GM12864 (cell line): ENCODE measurements around the gene OR14C36.
"Not testable (repeated sequence)": the region's sequence is repeated elsewhere in the genome, so short reads cannot be mapped to it uniquely, and the experiment has no call there.

Source experiments
- DNase-seq: peaks from one replicate; pipeline ENCODE4 v3.0.0-alpha.2; 2011; ENCODE audit warnings: low read depth
- H3K4me3 ChIP-seq: 2 replicates; pipeline ENCODE4 v1.5.1; 2011; ENCODE audit warnings: mild to moderate bottlenecking, low read depth, low read length, control low read depth
- TF ChIP-seq, protein P1 (sequence below): IDR thresholded peaks from 2 replicates; pipeline ENCODE4 v1.5.1; 2011; ENCODE audit warnings: low read depth, mild to moderate bottlenecking, moderate library complexity, low read length, control low read depth, inconsistent platforms; ENCODE audit errors: missing control alignments

OR14C36 gene, protein sequence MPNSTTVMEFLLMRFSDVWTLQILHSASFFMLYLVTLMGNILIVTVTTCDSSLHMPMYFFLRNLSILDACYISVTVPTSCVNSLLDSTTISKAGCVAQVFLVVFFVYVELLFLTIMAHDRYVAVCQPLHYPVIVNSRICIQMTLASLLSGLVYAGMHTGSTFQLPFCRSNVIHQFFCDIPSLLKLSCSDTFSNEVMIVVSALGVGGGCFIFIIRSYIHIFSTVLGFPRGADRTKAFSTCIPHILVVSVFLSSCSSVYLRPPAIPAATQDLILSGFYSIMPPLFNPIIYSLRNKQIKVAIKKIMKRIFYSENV

DNA sequence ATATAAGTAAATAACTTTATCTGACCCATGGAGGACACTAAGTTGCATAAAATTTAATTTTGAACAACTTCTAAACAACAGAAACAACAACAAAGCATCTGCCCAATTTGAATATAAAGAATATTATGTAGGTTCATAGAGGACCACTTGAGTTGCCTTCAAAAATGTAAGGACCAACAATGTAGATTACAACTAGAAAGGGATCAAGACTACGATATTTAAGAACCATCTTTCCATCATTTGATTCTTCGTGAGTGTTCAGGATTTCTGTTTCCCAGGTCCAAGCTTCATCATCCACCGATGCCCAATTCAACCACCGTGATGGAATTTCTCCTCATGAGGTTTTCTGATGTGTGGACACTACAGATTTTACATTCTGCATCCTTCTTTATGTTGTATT lies at the start of gene OR14C36:
Gene OR14C36, plus strand, starts transcription at position 301 of the 400 bp plus-strand sequence. Its CDS starts 0 bp downstream, at position 301.
- TF ChIP-seq, protein P1, sequence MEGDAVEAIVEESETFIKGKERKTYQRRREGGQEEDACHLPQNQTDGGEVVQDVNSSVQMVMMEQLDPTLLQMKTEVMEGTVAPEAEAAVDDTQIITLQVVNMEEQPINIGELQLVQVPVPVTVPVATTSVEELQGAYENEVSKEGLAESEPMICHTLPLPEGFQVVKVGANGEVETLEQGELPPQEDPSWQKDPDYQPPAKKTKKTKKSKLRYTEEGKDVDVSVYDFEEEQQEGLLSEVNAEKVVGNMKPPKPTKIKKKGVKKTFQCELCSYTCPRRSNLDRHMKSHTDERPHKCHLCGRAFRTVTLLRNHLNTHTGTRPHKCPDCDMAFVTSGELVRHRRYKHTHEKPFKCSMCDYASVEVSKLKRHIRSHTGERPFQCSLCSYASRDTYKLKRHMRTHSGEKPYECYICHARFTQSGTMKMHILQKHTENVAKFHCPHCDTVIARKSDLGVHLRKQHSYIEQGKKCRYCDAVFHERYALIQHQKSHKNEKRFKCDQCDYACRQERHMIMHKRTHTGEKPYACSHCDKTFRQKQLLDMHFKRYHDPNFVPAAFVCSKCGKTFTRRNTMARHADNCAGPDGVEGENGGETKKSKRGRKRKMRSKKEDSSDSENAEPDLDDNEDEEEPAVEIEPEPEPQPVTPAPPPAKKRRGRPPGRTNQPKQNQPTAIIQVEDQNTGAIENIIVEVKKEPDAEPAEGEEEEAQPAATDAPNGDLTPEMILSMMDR = no peak
- no peak for DNase-seq
- H3K4me3 ChIP-seq = no peak within 1 kb of the TSS

DNA sequence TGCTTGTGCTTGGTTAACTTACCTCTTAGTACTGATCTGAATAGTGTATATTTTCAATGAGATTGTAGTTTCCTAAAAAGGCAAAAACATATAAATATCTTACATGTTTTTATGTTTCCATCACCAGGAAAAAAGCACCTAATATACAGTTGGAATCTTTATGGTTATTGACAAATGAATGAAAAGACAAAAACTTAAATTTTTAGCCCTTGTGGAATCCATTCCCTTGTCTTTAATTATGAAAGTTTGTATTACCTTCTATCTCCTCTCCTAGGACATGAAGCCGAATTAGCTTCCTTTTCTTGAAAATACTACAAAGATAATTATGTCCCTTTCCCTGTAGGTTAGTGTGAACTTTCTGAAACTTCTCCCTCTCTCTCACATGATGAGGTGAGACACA lies 45.3 kb upstream of the OR14C36 start, which contains the start of gene OR2T12:
Gene OR2T12, minus strand, starts transcription at position 101 of the 400 bp plus-strand sequence. CDS start 7,846 bp downstream, outside the sequence.
- TF ChIP-seq, protein P1 = no peak
- no peak for DNase-seq
- no peak within 1 kb of the TSS for H3K4me3 ChIP-seq

DNA sequence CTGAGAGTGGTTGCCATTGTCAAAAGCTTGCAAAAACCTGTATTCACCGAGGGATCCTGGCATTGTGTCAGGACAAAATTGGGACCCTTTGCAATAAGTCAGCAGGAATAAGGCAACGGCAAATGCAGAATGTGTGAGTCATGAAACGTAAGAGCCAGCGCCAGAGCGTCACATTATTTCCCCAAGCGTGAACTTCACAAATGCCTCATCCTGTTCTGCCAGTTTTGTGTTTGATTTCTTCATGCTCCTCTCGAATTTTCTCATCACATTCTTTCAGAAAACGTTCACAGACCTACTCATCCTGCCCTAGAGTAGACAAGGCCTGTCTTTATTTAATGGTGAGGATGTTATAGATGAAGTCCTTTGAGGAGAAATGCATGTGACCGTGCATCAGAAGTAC lies 42.9 kb upstream of the OR14C36 start:
- DNase-seq, H3K4me3 ChIP-seq: not testable (repeated sequence)

DNA sequence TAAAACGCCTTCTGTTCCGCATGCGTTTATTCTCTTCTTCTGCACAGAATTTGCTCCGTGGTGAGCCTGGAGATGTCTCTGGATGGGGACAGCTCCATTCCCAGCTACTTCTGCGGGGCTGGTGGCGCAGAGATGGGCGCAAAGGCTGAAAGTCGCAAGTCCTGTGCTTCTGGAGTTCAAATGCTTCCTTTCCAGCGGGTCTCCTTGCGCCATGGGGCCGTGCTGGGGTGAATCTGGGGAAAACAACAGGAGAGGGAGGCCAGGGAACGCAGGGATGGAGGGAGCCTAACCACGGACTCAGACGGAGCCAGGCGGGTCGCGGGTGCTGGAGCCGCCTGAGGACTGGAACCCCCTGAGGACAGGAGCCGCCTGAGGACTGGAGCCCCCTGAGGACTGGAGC lies 42.5 kb upstream of the OR14C36 start:
- no peak for DNase-seq
- TF ChIP-seq, protein P1 = no peak
- H3K4me3 ChIP-seq = no peak overlapping the region

DNA sequence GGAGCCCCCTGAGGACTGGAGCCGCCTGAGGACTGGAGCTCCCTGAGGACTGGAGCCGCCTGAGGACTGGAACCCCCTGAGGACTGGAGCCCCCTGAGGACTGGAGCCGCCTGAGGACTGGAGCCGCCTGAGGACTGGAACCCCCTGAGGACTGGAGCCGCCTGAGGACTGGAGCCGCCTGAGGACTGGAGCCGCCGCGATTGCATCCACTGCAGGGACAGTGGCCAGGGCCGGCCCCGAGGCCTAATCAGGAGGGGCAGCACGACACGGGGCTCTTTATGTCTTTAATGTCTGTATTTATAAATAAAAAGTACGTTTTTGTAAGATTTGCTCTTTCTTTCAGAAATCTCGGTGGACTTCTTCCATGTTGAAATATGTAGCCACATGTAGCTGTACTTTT lies 41.8 kb upstream of the OR14C36 start:
- H3K4me3 ChIP-seq, DNase-seq: not testable (repeated sequence)

DNA sequence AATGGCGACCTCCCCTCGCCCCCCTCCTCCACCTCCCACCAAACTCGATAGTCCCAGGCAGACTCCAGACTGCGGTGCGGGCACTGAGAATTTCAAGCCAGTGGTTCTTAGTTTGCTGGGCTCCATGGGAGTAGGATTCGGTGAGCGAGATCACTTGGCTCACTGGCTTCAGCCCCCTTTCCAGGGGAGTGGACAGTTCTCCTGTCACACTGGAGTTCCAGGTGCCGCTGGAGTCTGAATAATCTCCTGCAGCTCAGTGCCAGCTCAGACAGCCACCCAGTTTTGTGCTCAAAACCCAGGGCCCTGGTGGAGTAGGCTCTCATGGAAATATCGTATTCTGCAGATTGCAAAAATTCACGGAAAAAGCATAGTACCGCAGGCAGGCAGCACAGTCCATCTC lies 31.8 kb upstream of the OR14C36 start:
- no peak overlapping the region for H3K4me3 ChIP-seq
- DNase-seq = no peak
- TF ChIP-seq, protein P1 = no peak

DNA sequence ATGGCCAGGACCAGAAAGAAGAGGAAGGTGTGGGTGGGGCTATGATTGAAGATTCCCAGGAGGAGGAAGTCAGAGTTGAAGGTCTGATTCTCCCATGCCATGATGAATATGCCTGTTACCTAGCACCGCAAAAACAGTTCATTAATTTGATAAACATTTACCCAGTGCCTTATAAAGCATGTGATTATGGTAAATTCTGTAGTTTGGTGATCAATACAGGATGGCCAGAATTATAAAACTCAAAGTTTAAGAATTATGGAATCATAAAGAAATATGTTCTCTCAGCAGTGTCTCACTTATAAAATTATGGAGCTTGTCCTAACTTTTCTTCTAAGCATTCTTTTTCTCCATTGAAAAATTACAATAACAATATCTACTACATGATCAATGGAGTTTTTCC lies 24.1 kb upstream of the OR14C36 start, which contains the start of gene OR2M7:
Gene OR2M7, minus strand, starts transcription at position 101 of the 400 bp plus-strand sequence. Its CDS starts 0 bp downstream, at position 101.
- TF ChIP-seq, protein P1 = no peak
- no peak within 1 kb of the TSS for H3K4me3 ChIP-seq
- DNase-seq = no peak

DNA sequence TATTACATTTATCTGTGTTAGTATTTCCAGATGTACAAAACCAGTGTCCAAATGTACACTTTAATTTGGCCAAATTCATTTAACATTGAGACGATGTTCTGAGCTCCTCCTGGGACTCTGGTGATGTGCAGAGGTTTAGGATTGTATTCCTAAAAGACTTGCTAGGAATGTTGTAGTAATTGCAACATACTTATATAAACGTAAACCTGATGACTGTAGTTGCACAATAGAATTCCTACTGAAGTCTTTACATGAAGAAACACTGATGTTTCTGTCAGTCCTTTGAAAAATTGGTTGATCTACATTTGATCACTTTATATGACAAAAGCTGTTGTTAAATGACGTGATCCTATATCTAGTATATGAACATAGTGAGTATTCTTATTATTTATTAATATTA lies 5.1 kb upstream of the OR14C36 start:
- DNase-seq = no peak
- TF ChIP-seq, protein P1 = no peak
- H3K4me3 ChIP-seq = no peak overlapping the region
